Nephron (organoid): ENCODE results near the gene POLD4.

Experiments
- H3K27ac Mint-ChIP-seq, 3 experiments: 2 replicates each; pipeline ENCODE4 v1.8.0; 2020; ENCODE audit warnings: mixed read lengths in 3 of 3, mild to moderate bottlenecking in 2 of 3, moderate library complexity in 1 of 3
- H3K27me3 Mint-ChIP-seq: 2 replicates; pipeline ENCODE4 v1.8.0; 2021; ENCODE audit warnings: low read depth, mild to moderate bottlenecking, moderate library complexity, mixed read lengths
- H3K36me3 Mint-ChIP-seq: 2 replicates; pipeline ENCODE4 v1.8.0; 2020; ENCODE audit warnings: low read depth, mixed read lengths
- H3K4me1 Mint-ChIP-seq: 2 replicates; pipeline ENCODE4 v1.8.0; 2020; ENCODE audit warnings: mixed read lengths
- H3K4me3 Mint-ChIP-seq, 3 experiments: 2 replicates each; pipeline ENCODE4 v1.8.0; 2020; ENCODE audit warnings: mild to moderate bottlenecking in 3 of 3, mixed read lengths in 3 of 3, moderate library complexity in 2 of 3
- H3K9me3 Mint-ChIP-seq: 2 replicates; pipeline ENCODE4 v1.8.0; 2020; ENCODE audit warnings: mixed read lengths
- CTCF ChIP-seq, 3 experiments: fragments of 200-600 bp; sonication (generic); IDR thresholded peaks; one replicate each; pipeline ENCODE4 v1.5.0; 2021; ENCODE audit warnings: antibody characterized with exemption in 3 of 3; ENCODE audit not compliant: unreplicated experiment in 3 of 3

POLD4 gene

GRCh38 chr11:67369275-67369674, 15.9 kb upstream of the POLD4 start:
- Mint-ChIP-seq H3K27me3 (peaks cover 17% of the 10 kb centered on the region), H3K4me1 (peaks cover 67% of the 10 kb centered on the region), H3K9me3 (no peaks in the 10 kb centered on the region), H3K4me3 (peak overlapping the region in 1 of 3 experiments; percentile 73), H3K27ac (peak overlapping the region; percentile 52 to 96 (median 59)), H3K36me3 (peaks cover 5% of the 10 kb centered on the region)
- TF ChIP-seq CTCF (IDR thresholded peaks at IDR 0.05; ENCODE audit: unreplicated experiment in 3 of 3): no peak

- H3K4me3 Mint-ChIP-seq: peak overlapping the region in 2 of 3 experiments; percentile 3 to 69
- H3K27ac Mint-ChIP-seq: peak overlapping the region; percentile 13 to 59 (median 52)
- no peak for TF ChIP-seq CTCF (IDR thresholded peaks at IDR 0.05; ENCODE audit: unreplicated experiment in 3 of 3)
- H3K4me1 Mint-ChIP-seq: peaks cover 62% of the 10 kb centered on the region
- H3K9me3 Mint-ChIP-seq: no peaks in the 10 kb centered on the region
- H3K36me3 Mint-ChIP-seq: peaks cover 5% of the 10 kb centered on the region
- H3K27me3 Mint-ChIP-seq: peaks cover 12% of the 10 kb centered on the region
Observed at GRCh38 chr11:67368621-67369020, 15.3 kb upstream of the POLD4 start.

- peak overlapping the region in 1 of 3 experiments; percentile 4 for H3K4me3 Mint-ChIP-seq
- H3K27me3 Mint-ChIP-seq: peaks cover 12% of the 10 kb centered on the region
- TF ChIP-seq CTCF (IDR thresholded peaks at IDR 0.05; ENCODE audit: unreplicated experiment in 3 of 3): no peak
- H3K9me3 Mint-ChIP-seq: no peaks in the 10 kb centered on the region
- peaks cover 62% of the 10 kb centered on the region for H3K4me1 Mint-ChIP-seq
- H3K36me3 Mint-ChIP-seq: peaks cover 5% of the 10 kb centered on the region
- H3K27ac Mint-ChIP-seq: peak overlapping the region in 2 of 3 experiments; percentile 55 to 59
Observed at GRCh38 chr11:67367761-67368227, 14.4 kb upstream of the POLD4 start.

- H3K4me1 Mint-ChIP-seq: peaks cover 62% of the 10 kb centered on the region
- peak overlapping the region in 1 of 3 experiments; percentile 58 for H3K4me3 Mint-ChIP-seq
- no peaks in the 10 kb centered on the region for H3K9me3 Mint-ChIP-seq
- TF ChIP-seq CTCF (IDR thresholded peaks at IDR 0.05; ENCODE audit: unreplicated experiment in 3 of 3): no peak
- H3K36me3 Mint-ChIP-seq: peaks cover 5% of the 10 kb centered on the region
- peaks cover 12% of the 10 kb centered on the region for H3K27me3 Mint-ChIP-seq
- H3K27ac Mint-ChIP-seq: peak overlapping the region; percentile 88 to 95 (median 94)
Observed at GRCh38 chr11:67366961-67367760, 13.8 kb upstream of the POLD4 start.

GRCh38 chr11:67366546-67366945, 13.2 kb upstream of the POLD4 start:
- H3K27me3 Mint-ChIP-seq: peaks cover 8% of the 10 kb centered on the region
- H3K4me3 Mint-ChIP-seq: peak overlapping the region; percentile 44 to 70 (median 58)
- H3K36me3 Mint-ChIP-seq: peaks cover 5% of the 10 kb centered on the region
- H3K9me3 Mint-ChIP-seq: no peaks in the 10 kb centered on the region
- peak overlapping the region; percentile 88 to 95 (median 94) for H3K27ac Mint-ChIP-seq
- TF ChIP-seq CTCF (IDR thresholded peaks at IDR 0.05; ENCODE audit: unreplicated experiment in 3 of 3): no peak
- H3K4me1 Mint-ChIP-seq: peaks cover 58% of the 10 kb centered on the region
